Right lobe of liver (tissue), 4 donors: ENCODE measurements around the gene MAST1.

Experiments used
- POLR2A ChIP-seq: fragments of 450-650 bp; IDR thresholded peaks from one replicate; pipeline ENCODE4 v1.6.1; 2017; ENCODE audit warnings: antibody characterized with exemption, mild to moderate bottlenecking
- TF ChIP-seq, protein P1 (sequence below), 4 donors: fragments of 200-600 bp in 3 of 4; fragments of 450-650 bp in 1 of 4; IDR thresholded peaks; one replicate each; pipeline versions ENCODE4 v1.5.1 to v1.8.0; 2016 to 2022; ENCODE audit warnings: antibody characterized with exemption in 4 of 4, mild to moderate bottlenecking in 2 of 4
- donor health status: DM: no; HTN: no; CAD: no.
- donor health status: DM: no; HTN: no; CAD: no.
- donor health status: DM: no; HTN: yes; CAD: no.

DNA sequence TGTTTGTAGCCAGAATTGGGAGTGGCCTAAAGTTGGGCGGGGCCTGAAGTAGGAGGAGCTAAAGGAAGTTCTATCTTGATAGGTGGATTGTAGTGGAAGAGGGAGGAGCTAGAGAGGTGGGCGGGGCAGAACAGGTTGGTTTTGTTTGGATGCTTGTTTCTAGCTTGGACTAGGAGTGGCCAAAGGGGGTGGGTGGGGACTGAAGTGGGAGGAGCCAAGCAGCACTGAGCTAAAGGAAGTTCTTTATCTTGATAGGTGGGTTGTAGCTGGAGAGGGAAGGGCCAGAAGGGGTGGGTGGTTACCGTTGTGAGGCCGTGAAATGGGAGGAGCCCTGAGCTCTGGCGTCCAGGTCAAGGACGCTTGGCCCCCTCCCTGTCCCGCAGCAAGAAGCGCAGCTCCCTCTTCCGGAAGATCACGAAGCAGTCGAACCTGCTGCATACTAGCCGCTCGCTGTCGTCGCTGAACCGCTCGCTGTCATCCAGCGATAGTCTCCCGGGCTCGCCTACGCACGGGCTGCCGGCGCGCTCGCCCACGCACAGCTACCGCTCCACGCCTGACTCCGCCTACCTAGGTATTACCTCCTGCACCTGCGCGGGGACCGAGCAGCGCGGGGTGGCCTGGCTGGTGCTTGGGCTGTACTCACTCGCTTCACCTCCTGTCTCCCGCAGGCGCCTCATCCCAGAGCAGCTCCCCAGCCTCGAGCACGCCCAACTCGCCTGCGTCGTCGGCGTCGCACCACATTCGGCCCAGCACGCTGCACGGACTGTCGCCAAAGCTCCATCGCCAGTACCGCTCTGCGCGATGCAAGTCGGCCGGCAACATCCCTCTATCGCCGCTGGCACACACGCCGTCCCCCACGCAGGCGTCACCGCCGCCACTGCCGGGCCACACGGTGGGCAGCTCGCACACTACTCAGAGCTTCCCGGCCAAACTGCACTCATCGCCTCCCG lies 34.9 kb downstream of the MAST1 start:
- TF ChIP-seq, protein P1, sequence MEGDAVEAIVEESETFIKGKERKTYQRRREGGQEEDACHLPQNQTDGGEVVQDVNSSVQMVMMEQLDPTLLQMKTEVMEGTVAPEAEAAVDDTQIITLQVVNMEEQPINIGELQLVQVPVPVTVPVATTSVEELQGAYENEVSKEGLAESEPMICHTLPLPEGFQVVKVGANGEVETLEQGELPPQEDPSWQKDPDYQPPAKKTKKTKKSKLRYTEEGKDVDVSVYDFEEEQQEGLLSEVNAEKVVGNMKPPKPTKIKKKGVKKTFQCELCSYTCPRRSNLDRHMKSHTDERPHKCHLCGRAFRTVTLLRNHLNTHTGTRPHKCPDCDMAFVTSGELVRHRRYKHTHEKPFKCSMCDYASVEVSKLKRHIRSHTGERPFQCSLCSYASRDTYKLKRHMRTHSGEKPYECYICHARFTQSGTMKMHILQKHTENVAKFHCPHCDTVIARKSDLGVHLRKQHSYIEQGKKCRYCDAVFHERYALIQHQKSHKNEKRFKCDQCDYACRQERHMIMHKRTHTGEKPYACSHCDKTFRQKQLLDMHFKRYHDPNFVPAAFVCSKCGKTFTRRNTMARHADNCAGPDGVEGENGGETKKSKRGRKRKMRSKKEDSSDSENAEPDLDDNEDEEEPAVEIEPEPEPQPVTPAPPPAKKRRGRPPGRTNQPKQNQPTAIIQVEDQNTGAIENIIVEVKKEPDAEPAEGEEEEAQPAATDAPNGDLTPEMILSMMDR (IDR thresholded peaks at IDR 0.05) = no peak
- no peak for TF ChIP-seq POLR2A
